Nephron (organoid): Measurements from ENCODE around the gene RBBP4.
"Not testable (repeated sequence)": the region's sequence is repeated elsewhere in the genome, so short reads cannot be mapped to it uniquely, and the experiment has no call there.

Experiments
- H3K27ac Mint-ChIP-seq, 3 experiments: 2 replicates each; pipeline ENCODE4 v1.8.0; 2020; ENCODE audit warnings: mixed read lengths in 3 of 3, mild to moderate bottlenecking in 2 of 3, moderate library complexity in 1 of 3
- H3K27me3 Mint-ChIP-seq: 2 replicates; pipeline ENCODE4 v1.8.0; 2021; ENCODE audit warnings: low read depth, mild to moderate bottlenecking, moderate library complexity, mixed read lengths
- H3K36me3 Mint-ChIP-seq: 2 replicates; pipeline ENCODE4 v1.8.0; 2020; ENCODE audit warnings: low read depth, mixed read lengths
- H3K4me1 Mint-ChIP-seq: 2 replicates; pipeline ENCODE4 v1.8.0; 2020; ENCODE audit warnings: mixed read lengths
- H3K4me3 Mint-ChIP-seq, 3 experiments: 2 replicates each; pipeline ENCODE4 v1.8.0; 2020; ENCODE audit warnings: mild to moderate bottlenecking in 3 of 3, mixed read lengths in 3 of 3, moderate library complexity in 2 of 3
- H3K9me3 Mint-ChIP-seq: 2 replicates; pipeline ENCODE4 v1.8.0; 2020; ENCODE audit warnings: mixed read lengths
- TF ChIP-seq, protein P1 (sequence below), 3 experiments: fragments of 200-600 bp; sonication (generic); IDR thresholded peaks; one replicate each; pipeline ENCODE4 v1.5.0; 2021; ENCODE audit warnings: antibody characterized with exemption in 3 of 3; ENCODE audit not compliant: unreplicated experiment in 3 of 3

RBBP4 gene

DNA sequence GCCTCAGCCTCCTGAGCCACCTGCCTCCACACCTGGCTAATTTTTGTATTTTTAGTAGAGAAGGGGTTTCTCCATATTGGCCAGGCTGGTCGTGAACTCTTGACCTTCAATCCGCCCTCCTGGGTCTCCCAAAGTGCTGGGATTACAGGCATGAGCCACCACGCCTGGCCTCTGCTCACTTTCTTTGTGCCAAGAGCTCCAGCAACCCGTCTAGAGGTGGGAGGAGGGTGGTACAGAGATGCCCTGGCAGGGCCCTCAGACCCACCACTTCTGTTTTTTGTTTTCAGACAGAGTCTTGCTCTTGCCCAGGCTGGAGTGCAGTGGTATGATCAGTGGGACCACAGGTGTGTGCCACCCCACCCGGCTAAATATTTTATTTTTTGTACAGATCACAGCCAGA is 58.5 kb downstream of the RBBP4 start:
- TF ChIP-seq, protein P1, sequence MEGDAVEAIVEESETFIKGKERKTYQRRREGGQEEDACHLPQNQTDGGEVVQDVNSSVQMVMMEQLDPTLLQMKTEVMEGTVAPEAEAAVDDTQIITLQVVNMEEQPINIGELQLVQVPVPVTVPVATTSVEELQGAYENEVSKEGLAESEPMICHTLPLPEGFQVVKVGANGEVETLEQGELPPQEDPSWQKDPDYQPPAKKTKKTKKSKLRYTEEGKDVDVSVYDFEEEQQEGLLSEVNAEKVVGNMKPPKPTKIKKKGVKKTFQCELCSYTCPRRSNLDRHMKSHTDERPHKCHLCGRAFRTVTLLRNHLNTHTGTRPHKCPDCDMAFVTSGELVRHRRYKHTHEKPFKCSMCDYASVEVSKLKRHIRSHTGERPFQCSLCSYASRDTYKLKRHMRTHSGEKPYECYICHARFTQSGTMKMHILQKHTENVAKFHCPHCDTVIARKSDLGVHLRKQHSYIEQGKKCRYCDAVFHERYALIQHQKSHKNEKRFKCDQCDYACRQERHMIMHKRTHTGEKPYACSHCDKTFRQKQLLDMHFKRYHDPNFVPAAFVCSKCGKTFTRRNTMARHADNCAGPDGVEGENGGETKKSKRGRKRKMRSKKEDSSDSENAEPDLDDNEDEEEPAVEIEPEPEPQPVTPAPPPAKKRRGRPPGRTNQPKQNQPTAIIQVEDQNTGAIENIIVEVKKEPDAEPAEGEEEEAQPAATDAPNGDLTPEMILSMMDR (IDR thresholded peaks at IDR 0.05; ENCODE audit: unreplicated experiment in 3 of 3): no peak
- H3K27me3 Mint-ChIP-seq: peaks cover 9% of the 10 kb centered on the region
- H3K9me3 Mint-ChIP-seq: no peaks in the 10 kb centered on the region
- H3K36me3 Mint-ChIP-seq: no peaks in the 10 kb centered on the region
- no peak overlapping the region for H3K4me3 Mint-ChIP-seq
- peaks cover 9% of the 10 kb centered on the region for H3K4me1 Mint-ChIP-seq
- H3K27ac Mint-ChIP-seq: no peak overlapping the region

DNA sequence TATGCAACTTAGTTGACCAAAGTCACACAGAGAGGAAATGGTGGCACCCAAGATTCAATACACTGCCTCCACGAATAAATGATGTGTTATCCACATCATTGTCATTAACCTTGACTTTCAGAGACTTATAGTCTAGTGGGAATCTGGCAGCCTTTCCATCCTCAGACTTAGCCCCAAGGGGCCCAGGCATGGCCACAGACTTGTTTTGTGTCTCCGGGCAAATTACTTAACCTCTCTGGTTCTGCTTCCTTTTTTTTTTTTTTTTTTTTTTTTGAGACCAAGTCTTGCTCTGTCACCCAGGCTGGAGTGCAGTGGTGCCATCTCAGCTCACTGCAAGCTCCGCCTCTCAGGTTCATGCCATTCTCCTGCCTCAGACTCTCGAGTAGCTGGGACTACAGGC is 60.2 kb downstream of the RBBP4 start:
- H3K4me1 Mint-ChIP-seq, H3K9me3 Mint-ChIP-seq, H3K36me3 Mint-ChIP-seq, H3K4me3 Mint-ChIP-seq, H3K27me3 Mint-ChIP-seq, H3K27ac Mint-ChIP-seq: not testable (repeated sequence)

DNA sequence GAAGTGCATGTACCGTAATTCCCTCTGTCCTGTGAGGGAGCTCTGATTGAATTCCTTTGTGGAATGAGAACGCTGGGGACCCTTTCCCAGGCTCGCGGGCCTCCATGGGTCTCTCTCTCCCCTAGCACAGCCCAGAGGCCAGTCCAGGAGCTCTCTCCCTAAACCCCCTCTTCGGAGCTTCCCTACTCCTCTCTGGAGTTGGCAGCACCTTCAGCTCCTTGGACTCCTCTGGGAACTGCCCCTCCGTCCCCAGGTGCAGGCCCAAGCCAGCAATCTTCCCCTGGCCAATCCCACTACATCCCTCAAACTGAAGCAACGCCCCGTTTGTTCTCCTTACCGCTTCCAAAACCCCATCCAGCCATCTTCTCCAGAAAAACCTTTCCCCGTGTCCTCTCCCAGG is 62.1 kb downstream of the RBBP4 start:
- TF ChIP-seq, protein P1 (IDR thresholded peaks at IDR 0.05; ENCODE audit: unreplicated experiment in 3 of 3): no peak
- no peaks in the 10 kb centered on the region for H3K36me3 Mint-ChIP-seq
- peak overlapping the region in 2 of 3 experiments; percentile 31 to 39 for H3K27ac Mint-ChIP-seq
- no peak overlapping the region for H3K4me3 Mint-ChIP-seq
- peaks cover 7% of the 10 kb centered on the region for H3K27me3 Mint-ChIP-seq
- peaks cover 5% of the 10 kb centered on the region for H3K4me1 Mint-ChIP-seq
- no peaks in the 10 kb centered on the region for H3K9me3 Mint-ChIP-seq

DNA sequence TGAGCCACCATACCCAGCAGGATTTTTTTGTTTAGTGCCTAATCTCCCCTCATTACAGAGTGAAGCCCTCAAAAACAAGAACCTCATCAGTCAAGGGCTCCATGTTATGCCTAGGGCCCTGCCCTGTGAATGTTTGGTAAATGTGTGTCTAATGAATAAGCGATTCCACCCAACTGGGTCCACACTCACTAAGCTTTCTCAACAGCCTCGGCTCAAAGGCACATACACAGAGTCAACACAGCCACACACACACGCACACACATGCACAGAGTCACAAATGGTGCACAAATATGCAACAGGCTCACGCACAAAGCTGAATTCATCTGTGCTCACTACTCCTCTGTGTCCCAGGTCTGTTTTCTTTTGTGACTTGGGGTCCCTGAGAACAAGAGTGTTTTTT is 63.3 kb downstream of the RBBP4 start:
- no peaks in the 10 kb centered on the region for H3K36me3 Mint-ChIP-seq
- TF ChIP-seq, protein P1 (IDR thresholded peaks at IDR 0.05; ENCODE audit: unreplicated experiment in 3 of 3): no peak
- H3K27me3 Mint-ChIP-seq: peaks cover 7% of the 10 kb centered on the region
- H3K9me3 Mint-ChIP-seq: no peaks in the 10 kb centered on the region
- peaks cover 5% of the 10 kb centered on the region for H3K4me1 Mint-ChIP-seq
- no peak overlapping the region for H3K4me3 Mint-ChIP-seq
- peak overlapping the region in 1 of 3 experiments; percentile 10 for H3K27ac Mint-ChIP-seq

DNA sequence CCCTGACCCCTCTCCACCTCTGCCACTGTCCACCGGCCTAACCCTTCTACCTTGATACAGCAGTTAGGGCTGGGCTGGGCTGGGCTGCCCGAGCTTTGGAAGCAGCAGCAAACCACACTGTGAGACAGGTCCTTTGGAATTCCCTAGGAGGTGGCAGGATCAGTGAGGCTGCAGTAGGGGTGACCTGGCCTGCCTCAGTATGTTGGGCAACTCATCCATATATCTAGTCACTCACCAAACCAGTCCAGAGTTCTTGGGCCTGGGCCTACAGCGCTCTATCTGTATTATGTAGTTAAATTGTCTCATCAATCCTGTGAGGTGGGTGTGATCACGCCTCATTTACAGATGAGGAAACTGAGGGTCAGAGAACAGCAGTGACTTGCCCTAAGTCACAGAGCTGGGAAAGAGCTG is 64.9 kb downstream of the RBBP4 start:
- Mint-ChIP-seq H3K36me3 (no peaks in the 10 kb centered on the region), H3K27ac (peak overlapping the region in 2 of 3 experiments; percentile 11 to 87), H3K27me3 (peaks cover 13% of the 10 kb centered on the region), H3K9me3 (no peaks in the 10 kb centered on the region), H3K4me3 (no peak overlapping the region), H3K4me1 (no peaks in the 10 kb centered on the region)
- TF ChIP-seq, protein P1 (IDR thresholded peaks at IDR 0.05; ENCODE audit: unreplicated experiment in 3 of 3): no peak

DNA sequence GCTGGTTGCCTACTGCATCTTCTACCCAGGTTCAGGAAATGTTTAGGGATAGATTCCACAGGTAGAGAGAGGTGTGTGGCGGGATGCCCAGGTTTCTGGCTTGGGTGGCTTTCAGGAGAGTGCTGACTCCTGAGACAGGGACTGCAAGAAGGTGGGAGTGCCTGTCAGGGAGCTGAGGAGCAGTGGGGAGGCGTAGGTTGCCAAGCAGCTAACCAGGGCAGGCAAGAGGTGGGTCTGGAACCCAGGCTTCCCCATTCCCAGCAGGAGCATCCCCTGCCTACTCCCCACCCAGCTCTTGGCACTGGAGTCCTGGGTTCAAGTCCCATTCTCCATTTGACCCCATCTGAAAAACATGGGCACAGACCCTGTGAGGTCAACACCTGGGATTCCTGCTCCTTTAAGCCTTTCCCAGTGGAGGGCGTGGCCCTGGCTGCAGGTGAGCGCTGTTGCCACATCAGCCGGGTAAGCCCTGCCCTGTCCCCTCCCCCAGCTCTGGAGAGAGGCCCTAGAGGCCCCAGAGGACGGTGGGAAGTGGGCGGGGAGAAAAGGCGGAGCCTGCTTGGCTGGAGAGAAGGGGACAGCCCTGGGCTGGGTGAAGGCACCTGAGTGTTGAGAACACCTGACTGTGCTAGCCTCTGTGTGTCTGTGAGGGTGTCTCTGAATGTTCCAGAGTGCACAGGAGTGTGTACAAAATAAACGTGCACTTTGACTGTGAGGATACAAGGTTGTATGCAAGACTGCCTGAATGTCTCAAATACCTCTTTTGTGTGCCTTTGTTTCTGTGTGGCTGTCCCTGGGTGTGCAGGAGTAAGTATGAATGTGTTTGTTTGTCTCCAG is 65.5 kb downstream of the RBBP4 start:
- Mint-ChIP-seq H3K4me1 (no peaks in the 10 kb centered on the region), H3K4me3 (no peak overlapping the region), H3K9me3 (no peaks in the 10 kb centered on the region), H3K27me3 (peaks cover 12% of the 10 kb centered on the region), H3K27ac (peak overlapping the region; percentile 11 to 87 (median 74)), H3K36me3 (no peaks in the 10 kb centered on the region)
- TF ChIP-seq, protein P1 (IDR thresholded peaks at IDR 0.05; ENCODE audit: unreplicated experiment in 3 of 3): no peak
